Endothelial cell of umbilical vein (primary cell): ENCODE results near the gene IFIT1B. TPM values are rescaled to one million over a fixed set of nuclear protein-coding genes. Genes with fewer than 3 reads are reported as not detected.

Experiments
- polyA plus RNA-seq, 4 experiments: library from polyadenylated mRNA; depleted of rRNA in 3 of 4; stranded (reverse) in 3 of 4; unstranded in 1 of 4; fragments of >200 nt; gene quantifications; 2 replicates each; pipeline versions ENCODE4 v1.2.1 to v1.2.3, GENCODE V29; 2011 to 2012; ENCODE audit warnings: missing spikeins in 1 of 4
- total RNA-seq: library from RNA; stranded (reverse); gene quantifications from 2 replicates; pipeline ENCODE4 v1.2.3, GENCODE V29; 2021

The IFIT1B gene
- total and polyA plus RNA-seq, 2 donors (not counting 3 experiments of a cell fraction or from before 2014, with no cell fraction given), result not detected

Other genes starting within 250 kb of the IFIT1B start
- 0.32 TPM in 1 of 2 replicates, not detected in the other for gene CH25H, start 170.7 kb upstream of the IFIT1B start, total RNA-seq
- 0.29 and 0.30 TPM in 2 replicates for gene CH25H, start 170.7 kb upstream of the IFIT1B start, polyA plus RNA-seq
- 28.1 and 41.1 TPM in 2 replicates for gene LIPA, start 126.3 kb upstream of the IFIT1B start, total RNA-seq
- gene LIPA, start 126.3 kb upstream of the IFIT1B start, polyA plus RNA-seq, result 22.5 and 24.0 TPM in 2 replicates
- gene IFIT2, start 76.0 kb upstream of the IFIT1B start, total RNA-seq, result 0.51 and 1.4 TPM in 2 replicates
- gene IFIT2, start 76.0 kb upstream of the IFIT1B start, polyA plus RNA-seq, result 0.16 and 0.23 TPM in 2 replicates
- gene IFIT3, start 50.1 kb upstream of the IFIT1B start, total RNA-seq, result 2.6 and 3.1 TPM in 2 replicates
- gene IFIT3, start 50.1 kb upstream of the IFIT1B start, polyA plus RNA-seq, result 0.91 and 1.2 TPM in 2 replicates
- gene IFIT1, start 14.6 kb downstream of the IFIT1B start, total RNA-seq, result 0.39 and 0.75 TPM in 2 replicates
- gene IFIT1, start 14.6 kb downstream of the IFIT1B start, polyA plus RNA-seq, result 0.51 and 0.57 TPM in 2 replicates
- gene IFIT5, start 36.5 kb downstream of the IFIT1B start, total RNA-seq, result 3.2 and 4.0 TPM in 2 replicates
- gene IFIT5, start 36.5 kb downstream of the IFIT1B start, polyA plus RNA-seq, result 0.97 and 1.0 TPM in 2 replicates
- gene SLC16A12, start 157.5 kb downstream of the IFIT1B start, total RNA-seq, result not detected in 2 replicates
- gene SLC16A12, start 157.5 kb downstream of the IFIT1B start, polyA plus RNA-seq, result not detected in 2 replicates